GM12878 (cell line): Measurements from ENCODE around the gene SLCO2B1. TPM values are rescaled to one million over a fixed set of nuclear protein-coding genes. Genes with fewer than 3 reads are reported as not detected.
"Not testable (repeated sequence)": the region's sequence is repeated elsewhere in the genome, so short reads cannot be mapped to it uniquely, and the experiment has no call there.

Experiments used
- ATAC-seq: fragments of 200-7000 bp; cut with Tn5 transposase; 3 replicates; pipeline ENCODE4 v1.9.1; 2020; ENCODE audit warnings: mild to moderate bottlenecking, moderate library complexity
- BruUV-seq: library from RNA; stranded (reverse); fragments of 400-500 nt; replicated peaks from 2 replicates; lab custom pipeline; 2021; lab: Mats Ljungman, UMichigan
- CTCF ChIA-PET: fragments of 300-600 bp; sonication (Branson Sonifier 250); formaldehyde crosslinking; extraction: SDS; loops from one replicate; lab custom pipeline; 2021; ENCODE audit warnings: inconsistent platforms; lab: Yijun Ruan, JAX
- POLR2A ChIA-PET: fragments of 350-600 bp; formaldehyde crosslinking; extraction: SDS; loops from one replicate; lab custom pipeline; 2021; ENCODE audit warnings: inconsistent platforms; lab: Charles Lee
- RAD21 ChIA-PET: fragments of 300-600 bp; sonication (Branson Sonifier 250); formaldehyde crosslinking; loops from one replicate; lab custom pipeline; 2023; ENCODE audit warnings: antibody characterized with exemption; ENCODE audit not compliant: unreplicated experiment; lab: Charles Lee
- SMC1A ChIA-PET: fragments of 300-600 bp; sonication (Branson Sonifier 250); formaldehyde crosslinking; loops from one replicate; lab custom pipeline; 2023; ENCODE audit not compliant: unreplicated experiment, uncharacterized antibody; lab: Charles Lee
- DNase-seq: peaks from one replicate; pipeline ENCODE4 v3.0.0-alpha.2; 2011; ENCODE audit warnings: low read depth, low spot score
- FAIRE-seq: peaks from 3 replicates; lab custom pipeline; 2011; peaks lifted over from hg19 to GRCh38; lab: Jason Lieb, UNC
- H2AFZ ChIP-seq: 2 replicates; pipeline ENCODE4 v1.6.0; 2011; ENCODE audit warnings: low read depth, low read length, control low read depth; ENCODE audit not compliant: control insufficient read depth
- H3K27ac ChIP-seq: 2 replicates; pipeline ENCODE4 v1.5.1; 2011; ENCODE audit warnings: control low read depth; ENCODE audit not compliant: control insufficient read depth, insufficient read depth
- H3K27me3 ChIP-seq, 2 experiments: replicated peaks in 1 of 2; 2 replicates each; pipeline versions ENCODE4 v1.6.0 to v1.6.1; 2011; ENCODE audit warnings: low read length in 1 of 2; ENCODE audit not compliant: control insufficient read depth in 2 of 2, insufficient read depth in 2 of 2
- H3K36me3 ChIP-seq, 2 experiments: 2 replicates each; pipeline ENCODE4 v1.5.1; 2011; ENCODE audit warnings: low read length in 1 of 2; ENCODE audit not compliant: control insufficient read depth in 2 of 2, insufficient read depth in 2 of 2
- H3K4me1 ChIP-seq: 2 replicates; pipeline ENCODE4 v1.6.1; 2011; ENCODE audit warnings: mild to moderate bottlenecking, low read length, moderate library complexity, mixed read lengths; ENCODE audit not compliant: control insufficient read depth, insufficient read depth
- H3K4me2 ChIP-seq: 2 replicates; pipeline ENCODE4 v1.6.0; 2011; ENCODE audit warnings: control low read depth; ENCODE audit not compliant: control insufficient read depth, insufficient read depth
- H3K4me3 ChIP-seq: fragments of 200-600 bp; sonication (generic); 2 replicates; pipeline ENCODE4 v1.5.1; 2016
- H3K79me2 ChIP-seq: 2 replicates; pipeline ENCODE4 v1.6.0; 2011; ENCODE audit warnings: low read length; ENCODE audit not compliant: control insufficient read depth, insufficient read depth
- H3K9ac ChIP-seq: 2 replicates; pipeline ENCODE4 v1.8.0; 2011; ENCODE audit warnings: low read length, control low read depth, mixed read lengths; ENCODE audit not compliant: control insufficient read depth, insufficient read depth
- H3K9me3 ChIP-seq: replicated peaks from 3 replicates; pipeline ENCODE4 v1.5.1; 2011; ENCODE audit warnings: mild to moderate bottlenecking, low read length; ENCODE audit not compliant: control insufficient read depth, insufficient read depth
- H4K20me1 ChIP-seq: 2 replicates; pipeline ENCODE4 v1.6.0; 2011; ENCODE audit not compliant: control insufficient read depth, insufficient read depth
- FOS ChIP-seq: IDR thresholded peaks from 3 replicates; pipeline ENCODE4 v1.6.1; 2011; ENCODE audit warnings: borderline replicate concordance; ENCODE audit not compliant: insufficient read length; ENCODE audit errors: extremely low read depth
- REST ChIP-seq: IDR thresholded peaks from 2 replicates; pipeline ENCODE4 v1.6.1; 2012; ENCODE audit warnings: mild to moderate bottlenecking, low read depth, low read length
- RFX5 ChIP-seq: IDR thresholded peaks from 2 replicates; pipeline ENCODE4 v1.6.1; 2011; ENCODE audit warnings: low read depth, low read length, improper control_type of control experiment
- SMARCA5 ChIP-seq: fragments of 450-650 bp; IDR thresholded peaks from 2 replicates; pipeline ENCODE4 v1.6.1; 2017; ENCODE audit warnings: mild to moderate bottlenecking
- ZNF217 ChIP-seq: fragments of 450-650 bp; IDR thresholded peaks from 2 replicates; pipeline ENCODE4 v1.6.1; 2017; ENCODE audit warnings: antibody characterized with exemption, mild to moderate bottlenecking
- ZNF24 ChIP-seq: fragments of 450-650 bp; IDR thresholded peaks from 2 replicates; pipeline ENCODE4 v1.6.1; 2017; ENCODE audit warnings: antibody characterized with exemption, mild to moderate bottlenecking
- WGBS: methylation state at CpG from one replicate; pipeline ENCODE4 v1.1.6; 2016; ENCODE audit warnings: low lambda C conversion rate; ENCODE audit not compliant: insufficient replicate concordance, insufficient coverage; ENCODE audit errors: missing lambda C conversion rate; 5-methylcytosine and 5-hydroxymethylcytosine counted together
- in situ Hi-C: fragments of 300-500 bp; cut with MboI; formaldehyde crosslinking; loops from 9 replicates; pipeline ENCODE4 v1.14.3; 2018; ENCODE audit warnings: mixed read lengths
- intact Hi-C: fragments of 100-400 bp; cut with micrococcal nuclease; formaldehyde crosslinking; loops from one replicate; pipeline ENCODE4 v1.14.2; 2022; ENCODE audit not compliant: unreplicated experiment
- polyA plus RNA-seq, 11 experiments: library from polyadenylated mRNA; depleted of rRNA in 4 of 11; unstranded in 6 of 11; stranded (reverse) in 5 of 11; fragments of >200 nt; fragmentation: Nextera tagmentation in 4 of 11; fragmentation: Illumina TruSeq in 1 of 11; extraction: Ambion mirVana in 4 of 11; extraction: Trizol in 1 of 11; gene quantifications; 1 replicate in 1 of 11; 2 replicates in 10 of 11; pipeline versions ENCODE4 v1.2.1 to v1.2.3, GENCODE V29; 2011 to 2016; ENCODE audit warnings: inconsistent platforms in 2 of 11, missing spikeins in 2 of 11, low read depth in 1 of 11
- total RNA-seq, 4 experiments: library from RNA; depleted of rRNA in 3 of 4; stranded (reverse); fragments of >200 nt in 3 of 4; fragmentation: Illumina TruSeq in 1 of 4; extraction: Trizol in 1 of 4; gene quantifications; 2 replicates each; pipeline versions ENCODE4 v1.2.1 to v1.2.3, GENCODE V29; 2013 to 2021

SLCO2B1 gene
- total and polyA plus RNA-seq, 10 of the 15 experiments (the other 5 are each of a cell fraction or from before 2014, with no cell fraction given) = 0.05 to 3.5 (median 0.93) TPM; not detected in 2

GRCh38 chr11:75105462-75105925 lies 45.4 kb upstream of the SLCO2B1 start (continued):
- TF ChIP-seq REST (no peak), ZNF24 (no peak), FOS (no peak), RFX5 (no peak)

- 0% methylated on average over 2 of the region's 2 CpGs for WGBS
- TF ChIP-seq SMARCA5 = 0 out of 2 replicates have a peak, but pooled peaks have one; percentile 26
- TF ChIP-seq ZNF217 = peak; percentile 63; the same call in 1 of the 2 replicates
Measured at GRCh38 chr11:75105967-75106681, 44.8 kb upstream of the SLCO2B1 start.

More at GRCh38 chr11:75105967-75106681, 44.8 kb upstream of the SLCO2B1 start:
- H3K36me3 ChIP-seq, H4K20me1 ChIP-seq, H3K27me3 ChIP-seq, H3K9ac ChIP-seq, H3K27ac ChIP-seq, H3K9me3 ChIP-seq, FAIRE-seq, H3K4me3 ChIP-seq, H2AFZ ChIP-seq, DNase-seq, BruUV-seq, RAD21 ChIA-PET, ATAC-seq, intact Hi-C loops, H3K4me2 ChIP-seq, in situ Hi-C loops, H3K4me1 ChIP-seq, H3K79me2 ChIP-seq: not testable (repeated sequence)
- SMC1A ChIA-PET = interaction anchor here (1.3 kb wide), 1 partner anchor 10 kb away, joined by 4 read pairs; the partner anchor contains the start of gene OR2AT4
- POLR2A ChIA-PET = interaction anchor here (0.7 kb wide), 2 partner anchors 125 to 618 kb away, joined by 3 read pairs; no protein-coding TSS in a partner anchor
- CTCF ChIA-PET = interaction anchor here (1.1 to 3.6 kb wide), 4 partner anchors 35 to 84 kb away, joined by 3 to 20 read pairs (median 4); no protein-coding TSS in a partner anchor
